Esophagus squamous epithelium (tissue), 4 donors: ENCODE measurements around the gene BRD3.

Source experiments
- POLR2A ChIP-seq, 4 donors: fragments of 450-650 bp; IDR thresholded peaks; one replicate each; pipeline ENCODE4 v1.6.1; 2017; ENCODE audit warnings: antibody characterized with exemption in 4 of 4, mild to moderate bottlenecking in 4 of 4, moderate library complexity in 3 of 4
- TF ChIP-seq, protein P1 (sequence below), 6 experiments: fragments of 450-650 bp in 4 of 6; fragments of 200-600 bp in 2 of 6; sonication (generic) in 2 of 6; IDR thresholded peaks; one replicate each; pipeline ENCODE4 v1.5.1; 2016 to 2019; ENCODE audit warnings: antibody characterized with exemption in 6 of 6, mild to moderate bottlenecking in 4 of 6, moderate library complexity in 4 of 6

DNA sequence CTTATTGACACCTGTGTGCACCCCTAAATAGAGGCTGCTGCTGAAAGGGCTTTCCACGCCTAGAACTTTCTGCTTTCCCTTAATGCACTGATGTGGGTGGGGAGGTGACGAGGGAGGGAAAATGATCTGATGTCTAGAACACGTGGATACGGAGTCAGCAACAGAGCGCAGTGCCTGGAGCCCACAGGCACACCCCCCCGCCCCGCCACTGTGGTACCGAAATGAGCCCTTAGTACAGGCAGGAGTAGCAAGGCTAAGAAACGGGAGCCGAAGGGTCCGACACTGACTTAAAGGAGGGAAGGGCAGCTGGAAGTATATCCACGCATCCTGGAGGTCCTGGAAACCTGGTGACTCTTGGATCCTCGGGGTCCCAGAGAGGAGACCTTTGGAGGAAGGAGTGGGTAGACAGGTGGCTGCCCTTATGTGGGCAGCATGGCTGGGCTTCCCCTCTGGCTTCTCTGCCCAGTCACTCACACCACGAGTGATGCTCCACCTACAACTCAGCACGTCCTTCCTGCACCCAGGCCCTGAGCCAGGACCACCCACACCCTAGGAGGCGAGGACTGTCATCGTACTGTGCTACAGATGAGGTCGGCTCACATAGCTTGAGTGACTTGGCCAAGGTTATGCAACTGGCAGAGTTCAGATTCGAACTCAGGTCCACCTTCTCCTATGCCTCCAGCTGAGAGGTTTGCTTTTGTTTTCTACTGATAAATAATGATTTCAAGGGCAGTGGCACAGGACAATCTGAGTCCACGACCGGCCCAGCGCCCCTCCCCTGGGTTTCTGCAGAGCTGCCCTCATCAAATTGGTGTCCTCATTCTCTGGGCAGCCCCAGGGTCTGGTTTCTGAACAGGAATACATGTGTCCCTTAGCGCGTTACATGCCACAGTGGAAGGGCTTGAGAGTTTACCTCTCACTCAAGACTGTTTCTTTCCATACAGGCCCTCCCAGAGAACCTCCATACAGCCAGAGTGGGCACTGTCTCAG, 71.0 kb downstream of the BRD3 start:
- TF ChIP-seq, protein P1, sequence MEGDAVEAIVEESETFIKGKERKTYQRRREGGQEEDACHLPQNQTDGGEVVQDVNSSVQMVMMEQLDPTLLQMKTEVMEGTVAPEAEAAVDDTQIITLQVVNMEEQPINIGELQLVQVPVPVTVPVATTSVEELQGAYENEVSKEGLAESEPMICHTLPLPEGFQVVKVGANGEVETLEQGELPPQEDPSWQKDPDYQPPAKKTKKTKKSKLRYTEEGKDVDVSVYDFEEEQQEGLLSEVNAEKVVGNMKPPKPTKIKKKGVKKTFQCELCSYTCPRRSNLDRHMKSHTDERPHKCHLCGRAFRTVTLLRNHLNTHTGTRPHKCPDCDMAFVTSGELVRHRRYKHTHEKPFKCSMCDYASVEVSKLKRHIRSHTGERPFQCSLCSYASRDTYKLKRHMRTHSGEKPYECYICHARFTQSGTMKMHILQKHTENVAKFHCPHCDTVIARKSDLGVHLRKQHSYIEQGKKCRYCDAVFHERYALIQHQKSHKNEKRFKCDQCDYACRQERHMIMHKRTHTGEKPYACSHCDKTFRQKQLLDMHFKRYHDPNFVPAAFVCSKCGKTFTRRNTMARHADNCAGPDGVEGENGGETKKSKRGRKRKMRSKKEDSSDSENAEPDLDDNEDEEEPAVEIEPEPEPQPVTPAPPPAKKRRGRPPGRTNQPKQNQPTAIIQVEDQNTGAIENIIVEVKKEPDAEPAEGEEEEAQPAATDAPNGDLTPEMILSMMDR (IDR thresholded peaks at IDR 0.05), result no peak
- TF ChIP-seq POLR2A (IDR thresholded peaks at IDR 0.05), result no peak
